B cell (primary cell): Measurements from ENCODE around the gene PURB.

ENCODE experiments used
- EZH2 ChIP-seq: IDR thresholded peaks from 2 replicates; pipeline ENCODE4 v1.6.1; 2012; ENCODE audit warnings: borderline replicate concordance, low read depth, mild to moderate bottlenecking, moderate library complexity, low read length; ENCODE audit not compliant: insufficient read depth, poor library complexity, severe bottlenecking
- TF ChIP-seq, protein P1 (sequence below): fragments of 200-600 bp; IDR thresholded peaks from one replicate; pipeline ENCODE4 v1.8.0; 2022; ENCODE audit warnings: antibody characterized with exemption, mild to moderate bottlenecking

DNA sequence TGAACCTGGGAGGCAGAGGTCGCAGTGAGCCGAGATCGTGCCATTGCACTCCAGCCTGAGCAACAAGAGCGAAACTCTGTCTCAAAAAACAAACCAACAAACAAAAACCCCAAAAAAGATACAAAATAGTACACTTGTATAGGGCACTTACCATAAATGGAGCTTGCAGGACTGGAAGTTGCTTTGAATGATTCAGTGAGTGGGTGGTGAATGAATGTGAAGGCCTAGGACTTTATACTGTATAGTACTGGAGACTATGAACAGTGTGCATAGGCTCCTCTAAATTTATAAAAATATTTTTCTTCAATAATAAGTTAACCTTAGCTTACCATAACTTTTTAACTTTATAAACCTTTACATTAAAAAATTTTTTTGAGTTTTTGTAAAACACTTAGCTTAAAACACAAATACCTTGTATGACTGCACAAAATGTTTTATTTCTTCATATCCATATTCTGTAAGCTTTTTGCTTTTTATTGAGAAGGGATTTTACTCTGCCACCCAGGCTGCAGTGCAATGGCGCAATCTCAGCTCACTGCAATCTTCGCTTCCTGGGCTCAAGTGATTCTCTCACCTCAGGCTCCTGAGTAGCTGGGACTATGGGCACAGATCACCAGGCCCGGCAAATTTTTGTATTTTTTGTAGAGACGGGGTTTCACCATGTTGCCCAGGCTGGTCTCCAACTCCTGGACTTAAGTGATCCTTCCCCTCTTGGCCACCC lies 30.5 kb downstream of the PURB start:
- TF ChIP-seq, protein P1, sequence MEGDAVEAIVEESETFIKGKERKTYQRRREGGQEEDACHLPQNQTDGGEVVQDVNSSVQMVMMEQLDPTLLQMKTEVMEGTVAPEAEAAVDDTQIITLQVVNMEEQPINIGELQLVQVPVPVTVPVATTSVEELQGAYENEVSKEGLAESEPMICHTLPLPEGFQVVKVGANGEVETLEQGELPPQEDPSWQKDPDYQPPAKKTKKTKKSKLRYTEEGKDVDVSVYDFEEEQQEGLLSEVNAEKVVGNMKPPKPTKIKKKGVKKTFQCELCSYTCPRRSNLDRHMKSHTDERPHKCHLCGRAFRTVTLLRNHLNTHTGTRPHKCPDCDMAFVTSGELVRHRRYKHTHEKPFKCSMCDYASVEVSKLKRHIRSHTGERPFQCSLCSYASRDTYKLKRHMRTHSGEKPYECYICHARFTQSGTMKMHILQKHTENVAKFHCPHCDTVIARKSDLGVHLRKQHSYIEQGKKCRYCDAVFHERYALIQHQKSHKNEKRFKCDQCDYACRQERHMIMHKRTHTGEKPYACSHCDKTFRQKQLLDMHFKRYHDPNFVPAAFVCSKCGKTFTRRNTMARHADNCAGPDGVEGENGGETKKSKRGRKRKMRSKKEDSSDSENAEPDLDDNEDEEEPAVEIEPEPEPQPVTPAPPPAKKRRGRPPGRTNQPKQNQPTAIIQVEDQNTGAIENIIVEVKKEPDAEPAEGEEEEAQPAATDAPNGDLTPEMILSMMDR, result no peak
- no peak for TF ChIP-seq EZH2
